Thymus (tissue), 11 donors: ENCODE results near the gene TIMM23. TPM values are rescaled to one million over a fixed set of nuclear protein-coding genes. Genes with fewer than 3 reads are reported as not detected.
"Not testable (repeated sequence)": the region's sequence is repeated elsewhere in the genome, so short reads cannot be mapped to it uniquely, and the experiment has no call there.

ENCODE experiments used
- DNase-seq, 9 donors: peaks; one replicate each; pipeline ENCODE4 v3.0.0-alpha.2; 2013; ENCODE audit warnings: low spot score in 9 of 9, low read depth in 6 of 9, missing footprints in 1 of 9
- H3K27ac ChIP-seq, 2 donors: one replicate each; pipeline ENCODE4 v1.5.1; 2013; ENCODE audit warnings: control low read depth in 1 of 2, low read depth in 1 of 2, low read length in 1 of 2, mild to moderate bottlenecking in 1 of 2, moderate library complexity in 1 of 2
- H3K27me3 ChIP-seq, 2 donors: one replicate each; pipeline ENCODE4 v1.5.1; 2013; ENCODE audit warnings: low read length in 1 of 2; ENCODE audit not compliant: control insufficient read depth in 2 of 2, insufficient read depth in 1 of 2
- H3K36me3 ChIP-seq, 2 donors: one replicate each; pipeline ENCODE4 v1.5.1; 2013; ENCODE audit warnings: low read length in 1 of 2, mild to moderate bottlenecking in 1 of 2, moderate library complexity in 1 of 2; ENCODE audit not compliant: control insufficient read depth in 2 of 2, insufficient read depth in 2 of 2
- H3K4me1 ChIP-seq, 2 donors: one replicate each; pipeline ENCODE4 v1.5.1; 2013; ENCODE audit warnings: low read length in 2 of 2; ENCODE audit not compliant: control insufficient read depth in 2 of 2, insufficient read depth in 2 of 2
- H3K4me3 ChIP-seq, 2 donors: one replicate each; pipeline ENCODE4 v1.5.1; 2013; ENCODE audit warnings: low read length in 2 of 2, control low read depth in 1 of 2, mild to moderate bottlenecking in 1 of 2
- H3K9me3 ChIP-seq, 2 donors: one replicate each; pipeline ENCODE4 v1.5.1; 2013; ENCODE audit warnings: low read length in 1 of 2, mild to moderate bottlenecking in 1 of 2; ENCODE audit not compliant: control insufficient read depth in 2 of 2, insufficient read depth in 1 of 2
- WGBS: extraction: QIAGEN DNeasy Blood & Tissue Kit; methylation state at CpG from one replicate; pipeline ENCODE4 v1.1.7; 2013; 5-methylcytosine and 5-hydroxymethylcytosine counted together
- polyA plus RNA-seq: library from polyadenylated mRNA; stranded (reverse); fragments of 200-250 nt; gene quantifications from one replicate; pipeline ENCODE4 v1.2.3, GENCODE V29; 2013
- total RNA-seq: library from RNA; stranded (reverse); fragments of 120-200 nt; gene quantifications from one replicate; pipeline ENCODE4 v1.2.4, GENCODE V29; 2013
- donor health status: healthy.

Gene TIMM23
- total and polyA plus RNA-seq, 2 donors = 64.1 to 66.4 TPM

- H3K36me3 ChIP-seq = peaks cover 64 to 83% of the 10 kb centered on the region in 2 donors
- H3K9me3 ChIP-seq, H3K4me3 ChIP-seq, H3K27me3 ChIP-seq, H3K27ac ChIP-seq, DNase-seq, H3K4me1 ChIP-seq: not testable (repeated sequence)
- WGBS = 98% methylated on average over 7 of the region's 7 CpGs
Observed at GRCh38 chr10:46002189-46002687, 29.9 kb downstream of the TIMM23 start.

- Histone ChIP-seq H3K9me3 (peaks cover 0 to 1% of the 10 kb centered on the region in 2 donors), H3K27me3 (no peaks in the 10 kb centered on the region), H3K4me1 (no peaks in the 10 kb centered on the region), H3K4me3 (no peak overlapping the region), H3K27ac (no peak overlapping the region), H3K36me3 (peaks cover 69 to 83% of the 10 kb centered on the region in 2 donors)
- DNase-seq = no peak
- 97% methylated on average over 9 of the region's 9 CpGs for WGBS
Observed at GRCh38 chr10:46002916-46003693, 30.8 kb downstream of the TIMM23 start.

GRCh38 chr10:46004963-46005362 lies 32.7 kb downstream of the TIMM23 start:
- Histone ChIP-seq H3K9me3 (no peaks in the 10 kb centered on the region), H3K36me3 (peaks cover 64 to 89% of the 10 kb centered on the region in 2 donors), H3K4me1 (no peaks in the 10 kb centered on the region), H3K27me3 (no peaks in the 10 kb centered on the region), H3K27ac (no peak overlapping the region), H3K4me3 (no peak overlapping the region)
- no peak for DNase-seq
- WGBS = 98% methylated on average over 2 of the region's 2 CpGs

GRCh38 chr10:46005383-46005782 lies 33.1 kb downstream of the TIMM23 start:
- no peaks in the 10 kb centered on the region for H3K4me1 ChIP-seq
- no peaks in the 10 kb centered on the region for H3K9me3 ChIP-seq
- H3K27ac ChIP-seq = no peak overlapping the region
- WGBS = 97% methylated on average over 4 of the region's 4 CpGs
- peaks cover 64 to 93% of the 10 kb centered on the region in 2 donors for H3K36me3 ChIP-seq
- no peaks in the 10 kb centered on the region for H3K27me3 ChIP-seq
- no peak for DNase-seq
- H3K4me3 ChIP-seq = no peak overlapping the region

DNA sequence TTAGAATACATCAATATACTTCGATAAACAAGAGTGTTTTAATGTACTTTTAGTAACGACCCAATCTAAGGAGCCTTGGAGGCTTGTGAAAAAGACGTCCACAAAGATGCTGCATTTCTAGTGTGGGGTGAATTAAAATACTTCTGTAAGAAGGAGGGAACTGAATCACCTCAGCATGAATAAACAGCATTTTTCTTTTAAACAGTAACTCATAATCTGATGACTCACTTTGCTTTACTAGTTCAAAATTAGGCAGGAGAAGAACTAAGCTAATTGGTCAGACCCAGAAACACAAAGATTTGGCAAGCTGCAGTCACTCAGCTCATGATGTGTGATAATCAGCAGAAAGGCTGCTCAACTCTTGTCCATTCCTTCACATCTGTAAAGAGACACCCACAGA lies 33.9 kb downstream of the TIMM23 start:
- no peaks in the 10 kb centered on the region for H3K27me3 ChIP-seq
- no peak for DNase-seq
- 97% methylated on average over 3 of the region's 3 CpGs for WGBS
- H3K36me3 ChIP-seq = peaks cover 67 to 97% of the 10 kb centered on the region in 2 donors
- no peaks in the 10 kb centered on the region for H3K4me1 ChIP-seq
- H3K4me3 ChIP-seq = no peak overlapping the region
- H3K27ac ChIP-seq = no peak overlapping the region
- no peaks in the 10 kb centered on the region for H3K9me3 ChIP-seq

GRCh38 chr10:46012746-46013145 lies 40.5 kb downstream of the TIMM23 start:
- peaks cover 50 to 82% of the 10 kb centered on the region in 2 donors for H3K36me3 ChIP-seq
- DNase-seq = no peak
- no peaks in the 10 kb centered on the region for H3K27me3 ChIP-seq
- no peak overlapping the region for H3K27ac ChIP-seq
- H3K9me3 ChIP-seq = no peaks in the 10 kb centered on the region
- H3K4me3 ChIP-seq = no peak overlapping the region
- WGBS = 97% methylated on average over 3 of the region's 3 CpGs
- H3K4me1 ChIP-seq = no peaks in the 10 kb centered on the region

DNA sequence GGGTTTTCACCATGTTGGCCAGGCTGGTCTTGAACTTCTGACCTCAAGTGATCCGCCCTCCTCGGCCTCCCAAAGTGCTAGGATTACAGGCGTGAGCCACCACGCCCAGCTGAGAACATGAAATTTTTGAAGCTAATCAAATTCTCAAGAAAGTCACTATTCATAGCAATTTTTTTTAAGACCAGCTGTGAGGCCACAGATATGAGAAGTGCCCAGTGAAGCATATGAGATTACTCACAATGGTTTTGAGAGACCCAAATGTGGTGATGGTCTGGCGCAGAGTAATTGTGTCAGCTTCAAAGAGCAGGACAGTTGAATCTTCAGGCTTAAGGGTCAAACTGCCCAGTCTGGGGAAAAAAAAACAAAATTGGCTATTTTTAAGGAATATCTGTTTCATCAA lies 41.9 kb downstream of the TIMM23 start:
- no peak overlapping the region for H3K4me3 ChIP-seq
- no peaks in the 10 kb centered on the region for H3K9me3 ChIP-seq
- no peak for DNase-seq
- H3K4me1 ChIP-seq = peaks cover 3 to 6% of the 10 kb centered on the region in 2 donors
- 98% methylated on average over 5 of the region's 5 CpGs for WGBS
- H3K27ac ChIP-seq = no peak overlapping the region
- H3K36me3 ChIP-seq = peaks cover 44 to 68% of the 10 kb centered on the region in 2 donors
- no peaks in the 10 kb centered on the region for H3K27me3 ChIP-seq

- no peaks in the 10 kb centered on the region for H3K27me3 ChIP-seq
- no peak for DNase-seq
- H3K27ac ChIP-seq = no peak overlapping the region
- H3K4me1 ChIP-seq = peaks cover 3 to 12% of the 10 kb centered on the region in 2 donors
- H3K4me3 ChIP-seq = no peak overlapping the region
- H3K9me3 ChIP-seq = no peaks in the 10 kb centered on the region
- WGBS = 98% methylated on average over 5 of the region's 5 CpGs
- H3K36me3 ChIP-seq = peaks cover 40 to 64% of the 10 kb centered on the region in 2 donors
Observed at GRCh38 chr10:46014683-46015405, 42.6 kb downstream of the TIMM23 start.

GRCh38 chr10:46016190-46016589 lies 43.9 kb downstream of the TIMM23 start:
- no peaks in the 10 kb centered on the region for H3K9me3 ChIP-seq
- H3K27me3 ChIP-seq = no peaks in the 10 kb centered on the region
- peaks cover 27 to 50% of the 10 kb centered on the region in 2 donors for H3K36me3 ChIP-seq
- peaks cover 6 to 18% of the 10 kb centered on the region in 2 donors for H3K4me1 ChIP-seq
- 98% methylated on average over 5 of the region's 5 CpGs for WGBS
- no peak overlapping the region for H3K27ac ChIP-seq
- no peak overlapping the region for H3K4me3 ChIP-seq
- no peak for DNase-seq
